Keratinocyte (primary cell): ENCODE data around the gene BTG3.

Source experiments
- CTCF ChIP-seq, 3 experiments: IDR thresholded peaks in 1 of 3; conservative IDR thresholded peaks in 1 of 3; optimal IDR thresholded peaks in 1 of 3; 2 replicates in 2 of 3; 3 replicates in 1 of 3; pipeline versions ENCODE3 to v1.5.1; 2011; ENCODE audit warnings: low read length in 3 of 3, mild to moderate bottlenecking in 3 of 3, moderate library complexity in 2 of 3, control low read depth in 1 of 3, inconsistent platforms in 1 of 3; ENCODE audit not compliant: insufficient read depth in 2 of 3; ENCODE audit errors: extremely low read depth in 1 of 3
- EZH2 ChIP-seq: IDR thresholded peaks from one replicate; pipeline ENCODE4 v1.6.1; 2012; ENCODE audit warnings: inconsistent platforms, mild to moderate bottlenecking, low read length, moderate library complexity

GRCh38 chr21:17576080-17576835 is 36.4 kb downstream of the BTG3 start:
- TF ChIP-seq CTCF (optimal IDR thresholded peaks at IDR 0.05 in 1 of 3, IDR thresholded peaks at IDR 0.05 in 1 of 3, conservative IDR thresholded peaks at IDR 0.05 in 1 of 3; ENCODE audit: extremely low read depth in 1 of 3, insufficient read depth in 2 of 3, low read length in 3 of 3) (no peak), EZH2 (no peak)
